HG03378 (cell line): ENCODE measurements around the gene FAM222A.

Source experiments
- ATAC-seq: cut with Tn5 transposase; IDR thresholded peaks from one replicate; pipeline ENCODE4 v1.9.1; 2021; ENCODE audit warnings: mild to moderate bottlenecking, moderate library complexity; ENCODE audit not compliant: unreplicated experiment

FAM222A gene

GRCh38 chr12:109710747-109711595 is 2.7 kb upstream of the FAM222A start:
- ATAC-seq, result no peak

GRCh38 chr12:109711596-109712461 is 1.8 kb upstream of the FAM222A start:
- no peak for ATAC-seq

GRCh38 chr12:109714141-109714912 is 702 bp downstream of the FAM222A start:
- no peak for ATAC-seq

GRCh38 chr12:109714913-109715244 is 1.3 kb downstream of the FAM222A start:
- no peak for ATAC-seq

DNA sequence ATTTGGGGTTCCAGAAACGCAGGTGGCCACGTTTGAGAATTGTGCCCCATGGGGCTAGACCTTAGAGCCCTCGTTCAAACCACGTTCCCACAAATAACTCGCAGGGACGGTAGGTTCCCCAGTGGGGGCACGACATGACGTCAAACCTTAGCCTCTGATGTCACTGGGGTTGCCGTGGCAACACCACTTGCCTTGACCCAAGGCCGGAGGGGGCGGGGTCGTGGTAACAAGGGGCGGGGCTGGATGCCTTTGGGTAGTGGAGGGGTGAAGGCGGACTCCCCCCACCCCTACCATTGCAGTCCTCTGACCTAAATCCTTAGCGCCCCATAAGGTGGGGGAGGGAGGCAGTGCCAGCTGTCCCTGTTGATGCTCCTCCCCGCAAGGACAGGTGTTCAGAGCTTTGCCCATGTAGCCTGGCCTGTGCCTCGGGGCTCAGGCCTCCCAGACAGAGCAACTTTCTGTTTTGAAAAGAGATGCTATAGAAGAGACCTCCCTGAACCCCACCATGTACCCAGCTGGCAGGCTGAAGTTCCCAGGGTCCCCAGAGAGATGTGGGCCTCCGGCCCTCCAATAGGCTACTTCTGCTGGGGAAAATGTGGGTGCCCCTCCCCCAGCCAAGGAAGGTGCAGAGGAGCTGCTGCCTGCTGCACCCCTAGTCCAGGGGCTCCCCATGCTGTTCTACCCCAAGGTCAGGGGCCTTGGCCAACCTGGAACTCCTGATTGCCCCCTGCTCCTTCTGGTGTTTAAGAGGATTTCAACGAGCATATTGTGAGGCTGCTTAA is 1.9 kb downstream of the FAM222A start:
- no peak for ATAC-seq

DNA sequence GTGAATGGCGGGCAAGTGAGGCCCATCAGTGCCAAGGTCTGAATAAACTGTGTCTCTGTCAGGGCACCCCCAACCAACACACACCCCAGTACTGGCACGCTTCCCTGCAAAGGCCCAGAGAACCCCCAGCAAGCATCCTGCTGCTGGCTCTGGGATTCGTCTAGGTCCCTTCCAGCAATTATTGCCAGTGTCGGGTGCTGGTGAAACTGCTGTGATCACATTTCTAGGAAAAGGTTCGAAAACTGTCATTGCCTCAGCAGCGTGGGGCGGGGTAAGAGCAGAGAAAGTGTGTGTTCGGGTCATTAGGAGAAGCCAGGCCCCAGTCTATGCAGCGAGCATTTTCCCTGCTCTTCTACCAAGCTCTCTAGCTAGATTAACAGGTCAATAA is 2.5 kb downstream of the FAM222A start:
- ATAC-seq, result no peak

- ATAC-seq, result no peak
These were observed 3.1 kb downstream of the FAM222A start for GRCh38 chr12:109716512-109717389.

DNA sequence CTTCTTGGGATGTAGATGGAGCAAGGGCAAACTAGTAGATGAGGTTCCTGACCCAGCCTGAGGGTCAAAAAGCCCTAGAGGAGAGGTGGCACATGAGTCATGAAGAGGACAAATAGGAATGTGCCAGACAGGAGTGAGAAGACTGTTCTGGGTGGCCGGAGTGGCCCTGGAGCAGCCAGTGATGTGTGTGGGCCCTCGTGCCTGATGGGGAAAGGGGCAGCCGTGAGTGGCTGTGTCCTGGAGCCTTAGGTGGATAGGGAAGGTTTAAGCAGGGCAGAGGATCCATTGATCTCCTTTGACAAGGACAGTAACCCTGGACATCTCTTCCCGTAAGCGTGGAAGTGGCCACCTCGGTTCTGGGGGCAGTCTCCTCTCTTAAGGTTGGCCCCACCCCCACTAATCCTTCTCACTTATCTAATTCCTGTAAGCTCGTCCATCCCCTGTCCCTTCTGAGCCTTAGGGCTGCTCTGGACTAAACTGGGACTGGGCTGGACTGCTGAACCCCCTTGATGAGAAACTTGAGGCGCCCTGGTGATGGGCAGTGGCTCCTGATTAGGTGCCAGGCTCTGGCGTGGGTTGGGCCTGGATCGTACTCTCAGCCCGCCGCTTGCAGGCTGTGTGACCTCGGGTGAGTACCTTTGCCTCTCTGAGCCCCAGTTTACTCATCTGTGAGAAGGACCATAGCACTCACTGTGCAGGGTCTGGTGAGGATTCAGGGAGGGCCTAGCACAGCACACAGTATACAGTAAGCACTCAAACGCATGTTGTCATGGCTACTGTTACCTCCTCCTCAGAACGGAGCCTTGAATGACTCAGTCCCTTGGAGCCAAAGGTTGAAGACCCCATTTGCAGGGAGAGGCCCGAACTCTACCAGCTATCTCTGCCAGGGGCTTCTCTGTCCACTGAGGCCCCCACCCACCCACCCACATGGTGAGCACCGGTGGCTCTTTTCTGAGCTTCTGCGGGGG is 4.0 kb downstream of the FAM222A start:
- ATAC-seq, result no peak

DNA sequence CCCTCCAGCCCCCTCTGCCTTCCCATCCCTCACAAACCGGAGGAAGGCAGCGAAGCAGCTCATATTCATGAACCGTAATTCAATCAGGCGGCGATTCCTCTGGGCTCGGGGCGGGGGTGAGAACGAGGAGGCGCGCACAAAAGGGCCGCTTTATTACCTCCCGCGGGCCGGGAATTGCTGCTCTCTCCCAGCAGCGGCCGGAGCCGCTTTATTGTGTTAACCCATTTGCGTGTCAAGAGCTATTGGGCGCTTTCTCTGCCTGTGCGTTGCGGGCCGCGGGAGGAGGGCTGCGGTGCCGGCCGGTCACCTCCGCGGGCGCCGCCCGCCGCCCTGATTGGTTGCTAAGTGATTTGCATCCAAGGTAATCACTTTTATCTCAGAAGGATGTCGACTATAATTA is 4.8 kb downstream of the FAM222A start:
- no peak for ATAC-seq

- ATAC-seq, result no peak
These were observed 5.7 kb downstream of the FAM222A start for GRCh38 chr12:109719123-109720022.

DNA sequence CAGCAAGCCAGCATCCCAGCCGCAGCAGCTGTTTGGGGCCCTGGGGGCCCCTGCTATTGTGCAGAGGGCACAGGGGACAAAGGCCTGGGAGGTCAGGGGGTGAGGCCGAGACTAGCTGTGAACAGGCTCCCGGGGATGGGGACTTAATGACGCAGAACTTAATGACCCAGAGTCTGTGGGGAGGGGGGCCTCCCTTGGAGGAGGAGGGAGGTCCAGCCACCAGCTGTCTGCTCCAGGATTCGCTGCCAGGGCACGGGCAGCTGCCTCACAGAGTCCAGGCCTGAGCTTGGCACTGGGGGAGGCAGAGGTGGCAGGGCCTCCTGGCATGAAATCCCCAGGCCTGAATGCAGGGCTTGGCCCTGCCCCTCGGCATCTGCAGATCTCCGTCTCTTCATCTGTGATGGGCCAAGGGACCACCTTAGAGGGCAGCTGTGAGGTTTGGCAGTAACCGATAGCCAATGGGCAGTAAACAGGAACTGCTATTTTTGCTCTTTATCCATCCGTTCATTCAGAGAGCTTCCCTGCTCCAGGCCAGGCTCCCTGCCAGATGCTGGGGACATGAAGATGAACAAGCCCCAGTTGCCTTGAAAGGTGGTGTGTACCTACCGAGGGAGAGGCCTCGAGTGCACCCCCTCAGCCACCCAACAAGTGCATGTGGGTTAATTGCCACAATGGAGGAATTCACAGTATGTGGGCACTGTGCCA is 6.7 kb downstream of the FAM222A start:
- ATAC-seq, result no peak

- no peak for ATAC-seq
These were observed 7.2 kb downstream of the FAM222A start for GRCh38 chr12:109720857-109721189.

DNA sequence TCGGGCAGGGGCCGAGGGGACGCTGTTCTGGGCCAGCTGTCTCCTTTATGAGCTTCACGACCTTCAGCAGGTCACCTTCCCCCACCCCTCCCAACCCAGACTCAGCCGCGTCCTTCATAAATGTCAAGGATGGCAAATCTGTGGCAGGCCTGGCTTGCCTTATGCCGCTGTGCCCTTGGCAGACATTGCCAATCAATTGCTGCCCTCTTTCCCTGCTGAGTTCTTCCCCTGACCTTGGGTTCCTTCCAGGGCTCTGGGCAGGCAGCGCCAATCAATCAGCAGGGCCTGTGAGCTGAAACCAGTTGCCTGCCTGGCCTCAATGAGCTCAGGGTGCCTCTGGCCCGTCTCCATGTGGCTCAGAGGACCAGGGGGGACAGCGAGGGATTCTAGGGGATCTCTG is 7.7 kb downstream of the FAM222A start:
- no peak for ATAC-seq

DNA sequence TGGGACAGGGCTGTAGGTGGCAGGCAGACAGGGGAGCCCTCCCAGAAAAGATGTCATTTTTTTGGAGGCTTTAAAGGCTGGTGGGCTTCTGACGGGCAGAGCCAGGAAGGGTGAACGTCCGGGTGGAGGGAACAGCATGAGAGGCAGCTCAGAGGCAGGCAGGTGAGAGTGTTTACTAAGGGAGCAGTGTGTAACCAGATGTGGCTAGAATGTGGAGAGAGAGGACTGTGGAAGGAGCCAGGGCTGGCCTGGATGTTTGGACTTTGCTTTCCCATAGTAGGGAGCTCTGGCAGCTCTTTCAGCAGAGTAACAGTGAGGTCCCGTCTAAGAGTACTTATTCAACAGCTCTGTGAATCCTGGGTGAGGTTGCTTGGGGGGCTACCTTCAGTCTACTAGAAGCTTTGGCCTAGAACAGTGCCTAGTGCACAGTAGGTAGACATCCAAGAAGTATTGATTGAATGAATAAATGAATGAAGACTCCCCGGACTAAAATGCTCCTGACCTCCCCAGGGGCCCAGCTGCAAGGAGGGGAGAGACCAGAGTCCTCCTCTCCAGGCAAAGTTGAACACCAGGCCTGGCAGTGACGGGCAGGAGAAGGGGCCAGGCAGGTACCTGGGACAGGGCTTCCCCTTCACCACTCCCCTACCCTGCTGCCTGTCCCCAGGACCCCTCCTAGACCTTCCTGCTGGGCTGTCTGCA is 8.5 kb downstream of the FAM222A start:
- ATAC-seq, result no peak

DNA sequence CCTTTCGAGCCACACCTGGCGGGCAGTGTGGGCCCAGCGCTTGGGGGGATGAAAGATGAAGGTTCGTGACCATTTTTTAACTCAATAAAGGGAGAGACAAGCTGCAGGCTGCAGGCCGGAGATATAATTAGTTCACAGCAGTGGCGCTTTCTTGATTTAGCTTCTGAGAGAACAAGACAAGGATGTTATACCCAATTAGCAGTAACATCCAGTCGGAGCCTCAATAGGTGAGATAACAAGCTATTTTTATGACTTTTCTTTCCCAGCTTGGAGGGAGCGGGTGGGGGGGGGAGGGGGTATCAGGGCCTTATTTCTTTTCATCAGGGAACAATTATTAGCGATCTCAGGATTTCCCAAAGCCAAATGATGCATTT is 9.1 kb downstream of the FAM222A start:
- no peak for ATAC-seq

GRCh38 chr12:109723311-109723881 is 9.8 kb downstream of the FAM222A start:
- no peak for ATAC-seq
